ENCODE results near the gene CGB8. TPM values are rescaled to one million over a fixed set of nuclear protein-coding genes. Genes with fewer than 3 reads are reported as not detected.

Gene CGB8
- total and polyA plus RNA-seq, 2 of the 8 experiments (the other 6 are each of a cell fraction or from before 2014, with no cell fraction given) = 0.09 TPM; not detected in 1

- Histone ChIP-seq H2BK5ac (ENCODE audit: low read depth, low read length) (no peak overlapping the region), H3K4me1 (replicated peaks in 1 of 4; ENCODE audit: control insufficient read depth in 3 of 4, insufficient read depth in 4 of 4, low read length in 3 of 4) (no peaks in the 10 kb centered on the region), H4K5ac (ENCODE audit: insufficient read length, low read depth, low read length) (no peak overlapping the region), H2BK20ac (ENCODE audit: low read length) (no peak overlapping the region), H3K4me3 (ENCODE audit: extremely low read depth in 1 of 4, insufficient read depth in 2 of 4, low read depth in 3 of 4, low read length in 4 of 4) (no peak overlapping the region), H3K56ac (replicated peaks; ENCODE audit: insufficient read length, low read depth, low read length) (no peak overlapping the region), H3K23ac (ENCODE audit: insufficient read length) (no peak overlapping the region), H3K14ac (ENCODE audit: insufficient read length) (no peak overlapping the region), H4K20me1 (replicated peaks in 1 of 2; ENCODE audit: control insufficient read depth in 1 of 2, insufficient read depth in 2 of 2, low read length in 2 of 2) (no peaks in the 10 kb centered on the region), H2BK12ac (ENCODE audit: low read depth, low read length) (no peak overlapping the region), H3K18ac (ENCODE audit: extremely low read depth, low read length) (no peak overlapping the region), H4K91ac (replicated peaks; ENCODE audit: insufficient read length, low read length) (no peak overlapping the region), H3K27me3 (replicated peaks in 1 of 4; ENCODE audit: control insufficient read depth in 3 of 4, extremely low read depth in 1 of 4, insufficient read depth in 3 of 4, low read length in 3 of 4) (no peaks in the 10 kb centered on the region), H2AFZ (ENCODE audit: low read length) (no peak overlapping the region), H3K79me2 (ENCODE audit: control insufficient read depth in 1 of 2, insufficient read depth in 2 of 2, low read length in 2 of 2) (no peaks in the 10 kb centered on the region), H3K79me1 (ENCODE audit: low read depth, low read length) (no peaks in the 10 kb centered on the region), H3K9ac (replicated peaks in 1 of 4; ENCODE audit: extremely low read depth in 1 of 4, low read depth in 3 of 4, low read length in 3 of 4) (no peak overlapping the region), H2BK120ac (replicated peaks; ENCODE audit: low read depth, low read length) (no peak overlapping the region), H4K8ac (ENCODE audit: extremely low read depth, insufficient read depth, low read length) (no peak overlapping the region), H3K36me3 (ENCODE audit: control insufficient read depth in 2 of 4, insufficient read depth in 4 of 4, low read length in 3 of 4) (no peaks in the 10 kb centered on the region), H3K27ac (ENCODE audit: low read depth, low read length) (no peak overlapping the region), H3K4me2 (ENCODE audit: insufficient read depth in 1 of 2, low read depth in 2 of 2, low read length in 2 of 2) (no peak overlapping the region), H2BK15ac (ENCODE audit: low read length) (no peak overlapping the region), H3K23me2 (ENCODE audit: low read depth, low read length) (no peaks in the 10 kb centered on the region), H3K4ac (replicated peaks; ENCODE audit: insufficient read length, low read depth, low read length) (no peak overlapping the region), H3K9me3 (ENCODE audit: insufficient read depth in 2 of 2, low read depth in 1 of 2, low read length in 1 of 2) (no peaks in the 10 kb centered on the region), H2AK5ac (ENCODE audit: low read depth, low read length) (no peak overlapping the region)
- DNase-seq (ENCODE audit: low read depth in 1 of 2, low spot score in 2 of 2) (no peak), FAIRE-seq (no peak)
- ChIA-PET POLR2A (ENCODE audit: partially characterized antibody) (no interaction called here), CTCF (ENCODE audit: partially characterized antibody) (interaction anchor here (0.6 kb wide), 2 partner anchors 198 to 298 kb away, joined by 3 to 4 read pairs; no protein-coding TSS in a partner anchor)
- WGBS, 2 experiments (ENCODE audit: extremely low coverage in 1 of 2, insufficient coverage in 1 of 2, insufficient read length in 1 of 2, insufficient replicate concordance in 2 of 2, low coverage in 1 of 2, low lambda C conversion rate in 2 of 2, missing lambda C conversion rate in 1 of 2) = 83% methylated on average over 17 of the region's 17 CpGs; no CpG with 5 or more reads in 1 of the 2 experiments
- no peak for TF ChIP-seq SRF (IDR thresholded peaks at IDR 0.05; ENCODE audit: low read depth, low read length)
- no peak for TF ChIP-seq SIRT6 (IDR thresholded peaks at IDR 0.05; ENCODE audit: low read length)
- TF ChIP-seq PHF8 (conservative IDR thresholded peaks at IDR 0.05; ENCODE audit: low read depth, low read length) = no peak
- no peak for TF ChIP-seq NRF1 (IDR thresholded peaks at IDR 0.05; ENCODE audit: low read depth, low read length)
- TF ChIP-seq FOSL1 (IDR thresholded peaks at IDR 0.05; ENCODE audit: insufficient read depth, low read depth, low read length) = no peak
- TF ChIP-seq SIX5 (IDR thresholded peaks at IDR 0.05; ENCODE audit: low read depth, low read length) = no peak
- TF ChIP-seq MAFK (IDR thresholded peaks at IDR 0.05; ENCODE audit: low read depth, low read length) = no peak
- TF ChIP-seq RBBP5 (IDR thresholded peaks at IDR 0.05; ENCODE audit: borderline replicate concordance, low read depth, low read length) = no peak
- TF ChIP-seq POU5F1 (IDR thresholded peaks at IDR 0.05; ENCODE audit: low read depth, low read length) = no peak
- TF ChIP-seq RNF2 (IDR thresholded peaks at IDR 0.05; ENCODE audit: borderline replicate concordance, low read depth, low read length, missing control alignments, poor library complexity, severe bottlenecking) = no peak
- TF ChIP-seq GABPA (IDR thresholded peaks at IDR 0.05; ENCODE audit: borderline replicate concordance, insufficient read depth, low read length) = no peak
- TF ChIP-seq JUND (IDR thresholded peaks at IDR 0.05; ENCODE audit: low read length) = no peak
- no peak for TF ChIP-seq CBX5 (IDR thresholded peaks at IDR 0.05; ENCODE audit: low read depth, low read length)
- TF ChIP-seq, protein P1, sequence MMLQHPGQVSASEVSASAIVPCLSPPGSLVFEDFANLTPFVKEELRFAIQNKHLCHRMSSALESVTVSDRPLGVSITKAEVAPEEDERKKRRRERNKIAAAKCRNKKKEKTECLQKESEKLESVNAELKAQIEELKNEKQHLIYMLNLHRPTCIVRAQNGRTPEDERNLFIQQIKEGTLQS (IDR thresholded peaks at IDR 0.05; ENCODE audit: insufficient read depth, low read depth, low read length) = no peak
Measured at GRCh38 chr19:49042177-49042576, 6.7 kb downstream of the CGB8 start.

Data from H1 (cell line).